B cell (primary cell): ENCODE measurements around the gene RFC2.

Source experiments
- CTCF ChIP-seq: fragments of 200-600 bp; IDR thresholded peaks from one replicate; pipeline ENCODE4 v1.8.0; 2022; ENCODE audit warnings: antibody characterized with exemption, mild to moderate bottlenecking
- EZH2 ChIP-seq: IDR thresholded peaks from 2 replicates; pipeline ENCODE4 v1.6.1; 2012; ENCODE audit warnings: borderline replicate concordance, low read depth, mild to moderate bottlenecking, moderate library complexity, low read length; ENCODE audit not compliant: insufficient read depth, poor library complexity, severe bottlenecking

- TF ChIP-seq CTCF (no peak), EZH2 (no peak)
These were observed 17.5 kb upstream of the RFC2 start for GRCh38 chr7:74271742-74272141.
